Measurements from ENCODE around the gene DLX1.
"Not testable (repeated sequence)": the region's sequence is repeated elsewhere in the genome, so short reads cannot be mapped to it uniquely, and the experiment has no call there.

DNA sequence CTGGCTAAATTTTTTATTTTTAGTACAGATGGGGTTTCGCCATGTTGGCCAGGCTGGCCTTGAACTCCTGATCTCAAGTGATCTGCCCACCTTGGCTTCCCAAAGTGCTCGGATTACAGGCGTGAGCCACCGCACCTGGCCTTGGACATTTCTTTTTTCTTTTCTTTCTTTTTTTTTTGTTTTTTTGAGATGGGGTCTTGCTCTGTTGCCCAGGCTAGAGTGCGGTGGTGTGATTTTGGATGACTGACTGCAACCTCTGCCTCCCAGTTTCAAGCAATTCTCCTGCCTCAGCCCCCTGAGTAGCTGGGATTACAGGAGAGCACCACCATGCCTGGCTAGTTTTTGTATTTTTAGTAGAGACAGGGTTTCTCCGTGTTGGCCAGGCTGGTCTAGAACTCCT is 28.9 kb downstream of the DLX1 start:
- TF ChIP-seq, protein P1, sequence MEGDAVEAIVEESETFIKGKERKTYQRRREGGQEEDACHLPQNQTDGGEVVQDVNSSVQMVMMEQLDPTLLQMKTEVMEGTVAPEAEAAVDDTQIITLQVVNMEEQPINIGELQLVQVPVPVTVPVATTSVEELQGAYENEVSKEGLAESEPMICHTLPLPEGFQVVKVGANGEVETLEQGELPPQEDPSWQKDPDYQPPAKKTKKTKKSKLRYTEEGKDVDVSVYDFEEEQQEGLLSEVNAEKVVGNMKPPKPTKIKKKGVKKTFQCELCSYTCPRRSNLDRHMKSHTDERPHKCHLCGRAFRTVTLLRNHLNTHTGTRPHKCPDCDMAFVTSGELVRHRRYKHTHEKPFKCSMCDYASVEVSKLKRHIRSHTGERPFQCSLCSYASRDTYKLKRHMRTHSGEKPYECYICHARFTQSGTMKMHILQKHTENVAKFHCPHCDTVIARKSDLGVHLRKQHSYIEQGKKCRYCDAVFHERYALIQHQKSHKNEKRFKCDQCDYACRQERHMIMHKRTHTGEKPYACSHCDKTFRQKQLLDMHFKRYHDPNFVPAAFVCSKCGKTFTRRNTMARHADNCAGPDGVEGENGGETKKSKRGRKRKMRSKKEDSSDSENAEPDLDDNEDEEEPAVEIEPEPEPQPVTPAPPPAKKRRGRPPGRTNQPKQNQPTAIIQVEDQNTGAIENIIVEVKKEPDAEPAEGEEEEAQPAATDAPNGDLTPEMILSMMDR (IDR thresholded peaks at IDR 0.05; ENCODE audit: low read depth, low read length, missing input control), result not testable (repeated sequence)
- TF ChIP-seq, protein P2, sequence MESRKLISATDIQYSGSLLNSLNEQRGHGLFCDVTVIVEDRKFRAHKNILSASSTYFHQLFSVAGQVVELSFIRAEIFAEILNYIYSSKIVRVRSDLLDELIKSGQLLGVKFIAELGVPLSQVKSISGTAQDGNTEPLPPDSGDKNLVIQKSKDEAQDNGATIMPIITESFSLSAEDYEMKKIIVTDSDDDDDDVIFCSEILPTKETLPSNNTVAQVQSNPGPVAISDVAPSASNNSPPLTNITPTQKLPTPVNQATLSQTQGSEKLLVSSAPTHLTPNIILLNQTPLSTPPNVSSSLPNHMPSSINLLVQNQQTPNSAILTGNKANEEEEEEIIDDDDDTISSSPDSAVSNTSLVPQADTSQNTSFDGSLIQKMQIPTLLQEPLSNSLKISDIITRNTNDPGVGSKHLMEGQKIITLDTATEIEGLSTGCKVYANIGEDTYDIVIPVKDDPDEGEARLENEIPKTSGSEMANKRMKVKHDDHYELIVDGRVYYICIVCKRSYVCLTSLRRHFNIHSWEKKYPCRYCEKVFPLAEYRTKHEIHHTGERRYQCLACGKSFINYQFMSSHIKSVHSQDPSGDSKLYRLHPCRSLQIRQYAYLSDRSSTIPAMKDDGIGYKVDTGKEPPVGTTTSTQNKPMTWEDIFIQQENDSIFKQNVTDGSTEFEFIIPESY (IDR thresholded peaks at IDR 0.05), result not testable (repeated sequence)
- TF ChIP-seq YY1 (IDR thresholded peaks at IDR 0.05), result not testable (repeated sequence)
